ENCODE results near the gene RAVER2.

GRCh38 chr1:64734287-64734652 lies 10.6 kb upstream of the RAVER2 start:
- TF ChIP-seq CTCF (IDR thresholded peaks at IDR 0.05) (no peak), POLR2A (IDR thresholded peaks at IDR 0.05) (no peak)

All from body of pancreas (tissue), 4 donors.